ENCODE results near the gene PHF14.
A peak's percentile ranks its signal among the peaks of the same experiment; 100 is the strongest.
"Not testable (repeated sequence)": the region's sequence is repeated elsewhere in the genome, so short reads cannot be mapped to it uniquely, and the experiment has no call there.

PHF14 gene, protein sequence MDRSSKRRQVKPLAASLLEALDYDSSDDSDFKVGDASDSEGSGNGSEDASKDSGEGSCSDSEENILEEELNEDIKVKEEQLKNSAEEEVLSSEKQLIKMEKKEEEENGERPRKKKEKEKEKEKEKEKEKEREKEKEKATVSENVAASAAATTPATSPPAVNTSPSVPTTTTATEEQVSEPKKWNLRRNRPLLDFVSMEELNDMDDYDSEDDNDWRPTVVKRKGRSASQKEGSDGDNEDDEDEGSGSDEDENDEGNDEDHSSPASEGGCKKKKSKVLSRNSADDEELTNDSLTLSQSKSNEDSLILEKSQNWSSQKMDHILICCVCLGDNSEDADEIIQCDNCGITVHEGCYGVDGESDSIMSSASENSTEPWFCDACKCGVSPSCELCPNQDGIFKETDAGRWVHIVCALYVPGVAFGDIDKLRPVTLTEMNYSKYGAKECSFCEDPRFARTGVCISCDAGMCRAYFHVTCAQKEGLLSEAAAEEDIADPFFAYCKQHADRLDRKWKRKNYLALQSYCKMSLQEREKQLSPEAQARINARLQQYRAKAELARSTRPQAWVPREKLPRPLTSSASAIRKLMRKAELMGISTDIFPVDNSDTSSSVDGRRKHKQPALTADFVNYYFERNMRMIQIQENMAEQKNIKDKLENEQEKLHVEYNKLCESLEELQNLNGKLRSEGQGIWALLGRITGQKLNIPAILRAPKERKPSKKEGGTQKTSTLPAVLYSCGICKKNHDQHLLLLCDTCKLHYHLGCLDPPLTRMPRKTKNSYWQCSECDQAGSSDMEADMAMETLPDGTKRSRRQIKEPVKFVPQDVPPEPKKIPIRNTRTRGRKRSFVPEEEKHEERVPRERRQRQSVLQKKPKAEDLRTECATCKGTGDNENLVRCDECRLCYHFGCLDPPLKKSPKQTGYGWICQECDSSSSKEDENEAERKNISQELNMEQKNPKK

DNA sequence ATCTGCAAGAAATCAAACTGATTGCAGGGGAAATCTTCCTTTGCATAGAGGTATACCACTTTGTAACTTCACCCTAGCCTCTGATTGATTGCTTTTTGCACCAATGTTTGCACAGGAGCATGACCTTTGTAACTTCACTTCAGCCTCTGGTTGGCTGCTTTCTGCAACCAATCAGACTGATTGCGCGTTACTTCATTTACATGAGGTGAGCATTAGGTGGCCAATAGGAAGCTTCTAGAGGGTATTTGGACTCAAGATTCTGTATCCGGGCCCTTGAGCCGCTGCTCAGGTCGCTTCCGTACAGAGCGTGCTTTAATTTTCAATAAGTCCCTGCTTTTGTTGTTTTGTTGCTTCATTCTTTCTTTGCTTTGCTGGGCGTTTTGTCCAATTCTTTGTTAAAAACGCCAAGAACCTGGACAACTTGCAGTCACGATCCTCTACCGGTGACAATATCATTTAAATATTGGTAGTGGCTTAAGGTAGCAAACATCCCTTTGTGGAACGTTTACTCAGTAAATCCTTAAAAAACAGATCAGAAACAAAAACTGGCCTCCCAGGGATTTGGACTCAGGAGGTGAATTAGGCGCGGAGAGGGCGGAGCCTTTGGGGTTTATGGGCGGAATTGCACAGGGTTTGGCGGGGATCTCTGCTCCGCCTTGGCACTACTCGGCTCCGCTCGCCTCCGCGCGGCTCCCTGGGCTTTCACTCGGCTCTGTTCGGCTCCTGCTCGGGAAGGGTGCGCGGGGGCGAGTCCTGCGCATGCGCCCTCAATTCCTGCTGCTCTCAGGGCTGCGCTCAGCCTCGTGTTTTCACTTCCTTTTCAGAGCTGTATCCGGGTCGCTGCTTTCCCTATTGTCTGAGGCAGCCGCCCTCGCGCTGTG is at the start of gene PHF14:
Gene PHF14, plus strand, starts transcription at position 812 of the 881 bp plus-strand sequence. CDS start 452 bp downstream, outside the sequence.
- DNase-seq (ENCODE audit: low read depth, low spot score): peak; percentile 97
- no CpG with 5 or more reads among the region's 39 CpGs for WGBS (ENCODE audit: insufficient coverage, insufficient read length)
- Histone ChIP-seq H3K4me3 (ENCODE audit: low read length) (peak within 1 kb of the TSS; percentile 57; the same call in 1 of the 2 replicates), H3K4me1 (ENCODE audit: control insufficient read depth, insufficient read depth, low read length) (no peaks in the 10 kb centered on the region), H3K27me3 (ENCODE audit: control insufficient read depth, insufficient read depth, low read length) (no peaks in the 10 kb centered on the region), H3K36me3 (ENCODE audit: control insufficient read depth, insufficient read depth, low read length) (no peaks in the 10 kb centered on the region), H3K27ac (ENCODE audit: low read length) (no peak within 1 kb of the TSS), H3K9me3 (ENCODE audit: control insufficient read depth, insufficient read depth, low read length) (no peaks in the 10 kb centered on the region)

DNA sequence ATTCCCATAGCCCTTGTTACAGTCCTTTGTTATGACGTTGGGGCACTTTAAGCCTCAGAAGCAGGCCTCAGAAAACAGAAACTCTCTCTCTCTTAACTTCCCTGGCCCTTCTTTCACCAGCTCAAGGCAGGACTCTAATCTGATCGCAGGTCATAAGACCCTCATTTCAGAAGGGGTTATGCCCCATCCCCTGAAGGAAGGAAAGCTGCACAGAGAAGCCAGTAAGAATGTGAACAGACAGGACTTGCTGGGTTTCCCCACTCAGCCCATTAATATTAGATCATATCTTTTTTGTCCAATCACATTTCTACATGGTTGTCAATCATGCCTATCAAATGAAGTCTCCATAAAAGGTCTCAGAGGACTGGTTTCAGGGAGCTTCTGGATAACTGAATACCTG is 49.3 kb upstream of the PHF14 start:
- DNase-seq (ENCODE audit: low read depth, low spot score): no peak
- no peaks in the 10 kb centered on the region for H3K4me1 ChIP-seq (ENCODE audit: control insufficient read depth, insufficient read depth, low read length)
- H3K36me3 ChIP-seq (ENCODE audit: control insufficient read depth, insufficient read depth, low read length): no peaks in the 10 kb centered on the region
- no peak overlapping the region for H3K27ac ChIP-seq (ENCODE audit: low read length)
- WGBS (ENCODE audit: insufficient coverage, insufficient read length): no CpG with 5 or more reads among the region's 2 CpGs
- no peaks in the 10 kb centered on the region for H3K9me3 ChIP-seq (ENCODE audit: control insufficient read depth, insufficient read depth, low read length)
- no peak overlapping the region for H3K4me3 ChIP-seq (ENCODE audit: low read length)
- no peaks in the 10 kb centered on the region for H3K27me3 ChIP-seq (ENCODE audit: control insufficient read depth, insufficient read depth, low read length)

DNA sequence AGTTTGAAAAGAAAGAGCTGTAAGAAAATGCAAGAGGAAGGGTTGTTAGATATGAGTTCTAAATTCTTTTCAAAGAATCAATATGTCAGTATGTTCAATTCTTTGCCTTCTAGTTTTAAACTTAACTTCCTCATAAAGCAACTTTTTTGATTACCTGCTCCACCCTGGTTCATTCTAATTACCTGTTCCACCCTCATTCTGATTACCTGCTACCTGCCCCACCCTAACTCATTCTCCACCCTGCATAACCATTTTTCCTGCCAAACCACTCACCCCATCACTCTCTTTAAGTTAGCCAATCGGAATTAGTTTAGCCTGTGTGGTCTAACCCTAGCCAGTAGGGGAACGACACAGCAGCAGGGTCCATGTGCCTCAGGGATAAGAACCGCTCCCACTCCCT is 45.5 kb upstream of the PHF14 start:
- DNase-seq (ENCODE audit: low read depth, low spot score); H3K4me3 ChIP-seq (ENCODE audit: low read length); H3K9me3 ChIP-seq (ENCODE audit: control insufficient read depth, insufficient read depth, low read length); H3K27me3 ChIP-seq (ENCODE audit: control insufficient read depth, insufficient read depth, low read length); H3K4me1 ChIP-seq (ENCODE audit: control insufficient read depth, insufficient read depth, low read length); H3K27ac ChIP-seq (ENCODE audit: low read length); H3K36me3 ChIP-seq (ENCODE audit: control insufficient read depth, insufficient read depth, low read length): not testable (repeated sequence)
- WGBS (ENCODE audit: insufficient coverage, insufficient read length): no CpG with 5 or more reads among the region's 3 CpGs

DNA sequence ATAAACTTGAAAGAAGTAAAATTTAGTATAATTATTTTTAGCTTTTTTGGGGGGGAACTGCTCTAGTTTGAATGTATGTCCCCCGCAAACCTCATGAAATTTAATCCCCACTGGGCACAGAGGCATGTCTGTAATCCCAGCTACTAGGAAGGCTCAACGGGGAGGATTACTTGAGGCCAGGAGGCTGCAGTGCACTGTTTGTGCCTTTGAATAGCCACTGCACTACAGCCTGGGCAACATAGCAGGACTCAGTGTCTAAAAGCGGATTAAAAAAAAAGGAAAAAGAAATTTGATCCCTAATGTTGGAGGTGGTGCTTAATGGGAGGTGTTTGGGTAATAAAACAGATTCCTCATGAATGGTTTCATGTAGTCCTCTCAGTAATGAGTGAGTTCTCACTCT is 43.1 kb upstream of the PHF14 start:
- DNase-seq (ENCODE audit: low read depth, low spot score): no peak
- Histone ChIP-seq H3K27me3 (ENCODE audit: control insufficient read depth, insufficient read depth, low read length) (no peaks in the 10 kb centered on the region), H3K4me3 (ENCODE audit: low read length) (no peak overlapping the region), H3K36me3 (ENCODE audit: control insufficient read depth, insufficient read depth, low read length) (peaks cover 1% of the 10 kb centered on the region; the same call in 1 of the 2 replicates), H3K9me3 (ENCODE audit: control insufficient read depth, insufficient read depth, low read length) (no peaks in the 10 kb centered on the region), H3K4me1 (ENCODE audit: control insufficient read depth, insufficient read depth, low read length) (0 out of 2 replicates have a peak, but pooled peaks cover 1% of the 10 kb centered on the region), H3K27ac (ENCODE audit: low read length) (no peak overlapping the region)
- WGBS (ENCODE audit: insufficient coverage, insufficient read length): no CpG with 5 or more reads among the region's 3 CpGs

DNA sequence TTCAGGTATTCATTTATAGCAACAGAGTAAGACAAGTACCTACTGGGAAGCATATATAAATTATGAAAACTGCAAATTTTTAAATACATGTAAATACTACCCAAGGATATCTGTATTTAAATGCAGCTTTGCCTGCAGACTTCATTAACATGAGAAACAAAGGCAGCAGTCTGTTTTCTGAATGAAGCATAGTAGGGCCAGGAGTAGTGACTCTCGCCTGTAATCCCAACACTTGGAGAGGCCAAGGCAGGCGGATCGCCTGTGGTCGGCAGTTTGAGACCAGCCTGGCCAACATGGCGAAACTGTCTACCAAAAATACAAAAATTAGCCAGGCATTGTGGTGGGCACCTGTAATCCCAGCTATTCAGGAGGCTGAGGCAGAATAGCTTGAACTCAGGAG is 42.5 kb upstream of the PHF14 start:
- no peak for DNase-seq (ENCODE audit: low read depth, low spot score)
- H3K27me3 ChIP-seq (ENCODE audit: control insufficient read depth, insufficient read depth, low read length): no peaks in the 10 kb centered on the region
- no peak overlapping the region for H3K4me3 ChIP-seq (ENCODE audit: low read length)
- H3K27ac ChIP-seq (ENCODE audit: low read length): no peak overlapping the region
- WGBS (ENCODE audit: insufficient coverage, insufficient read length): no CpG with 5 or more reads among the region's 5 CpGs
- H3K9me3 ChIP-seq (ENCODE audit: control insufficient read depth, insufficient read depth, low read length): no peaks in the 10 kb centered on the region
- 0 out of 2 replicates have a peak, but pooled peaks cover 1% of the 10 kb centered on the region for H3K4me1 ChIP-seq (ENCODE audit: control insufficient read depth, insufficient read depth, low read length)
- H3K36me3 ChIP-seq (ENCODE audit: control insufficient read depth, insufficient read depth, low read length): peaks cover 4% of the 10 kb centered on the region; the same call in 1 of the 2 replicates

DNA sequence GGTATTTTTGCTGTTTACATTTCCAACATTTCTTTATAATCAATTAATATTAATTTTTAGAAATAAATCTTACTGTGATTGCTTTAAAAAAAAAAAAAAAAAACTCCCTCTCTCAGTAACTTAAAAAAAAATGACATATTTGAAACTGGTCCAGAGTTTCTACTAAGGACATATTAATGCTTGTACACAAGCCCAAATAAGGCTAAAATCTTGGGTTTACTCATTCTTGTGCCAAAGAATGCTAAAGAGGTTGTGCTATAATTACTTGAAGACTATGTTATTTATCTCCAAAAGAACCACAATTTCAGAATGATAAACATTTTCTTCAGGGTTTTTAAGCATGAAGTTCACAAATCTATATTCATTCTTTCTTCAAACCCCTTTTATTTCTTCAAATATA is 39.4 kb upstream of the PHF14 start:
- Histone ChIP-seq H3K9me3 (ENCODE audit: control insufficient read depth, insufficient read depth, low read length) (no peaks in the 10 kb centered on the region), H3K27ac (ENCODE audit: low read length) (no peak overlapping the region), H3K36me3 (ENCODE audit: control insufficient read depth, insufficient read depth, low read length) (peaks cover 12% of the 10 kb centered on the region), H3K4me1 (ENCODE audit: control insufficient read depth, insufficient read depth, low read length) (0 out of 2 replicates have a peak, but pooled peaks cover 1% of the 10 kb centered on the region), H3K4me3 (ENCODE audit: low read length) (no peak overlapping the region), H3K27me3 (ENCODE audit: control insufficient read depth, insufficient read depth, low read length) (no peaks in the 10 kb centered on the region)
- DNase-seq (ENCODE audit: low read depth, low spot score): no peak

DNA sequence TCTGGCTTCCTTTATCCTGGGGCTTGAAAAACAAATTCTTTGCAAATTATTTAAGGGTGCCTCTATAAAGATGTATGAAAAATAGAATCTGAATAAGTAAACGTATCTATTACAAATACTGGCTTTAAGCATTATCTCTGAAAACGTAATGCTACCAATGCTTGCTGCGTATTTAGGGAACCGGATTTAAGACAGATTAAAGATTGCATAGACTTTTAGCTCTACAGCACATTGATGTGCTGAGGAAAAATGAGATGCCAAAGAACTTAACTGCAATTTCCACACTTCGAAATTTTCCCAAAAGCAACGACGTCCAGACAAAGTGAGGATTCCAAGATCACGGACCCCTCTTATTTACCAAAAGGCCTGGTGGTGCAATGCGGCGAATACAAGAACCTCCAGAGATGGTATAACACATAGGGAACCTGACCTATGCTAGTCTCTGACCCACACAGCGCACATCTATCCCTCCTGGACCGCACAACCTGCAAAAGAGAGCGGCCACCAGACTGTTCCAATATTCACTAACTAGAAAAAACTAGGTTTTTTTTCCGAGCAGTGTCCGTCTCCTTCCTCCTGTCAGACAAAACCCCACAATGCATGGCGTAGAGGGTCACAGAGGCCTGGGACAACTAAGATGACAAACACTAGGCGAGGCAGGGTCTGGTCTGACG is 34.3 kb upstream of the PHF14 start:
- peak overlapping the region; percentile 71 for H3K4me3 ChIP-seq (ENCODE audit: low read length)
- DNase-seq (ENCODE audit: low read depth, low spot score): no peak
- H3K4me1 ChIP-seq (ENCODE audit: control insufficient read depth, insufficient read depth, low read length): no peaks in the 10 kb centered on the region
- H3K36me3 ChIP-seq (ENCODE audit: control insufficient read depth, insufficient read depth, low read length): peaks cover 12% of the 10 kb centered on the region
- no CpG with 5 or more reads among the region's 18 CpGs for WGBS (ENCODE audit: insufficient coverage, insufficient read length)
- H3K27me3 ChIP-seq (ENCODE audit: control insufficient read depth, insufficient read depth, low read length): no peaks in the 10 kb centered on the region
- no peak overlapping the region for H3K27ac ChIP-seq (ENCODE audit: low read length)
- no peaks in the 10 kb centered on the region for H3K9me3 ChIP-seq (ENCODE audit: control insufficient read depth, insufficient read depth, low read length)

DNA sequence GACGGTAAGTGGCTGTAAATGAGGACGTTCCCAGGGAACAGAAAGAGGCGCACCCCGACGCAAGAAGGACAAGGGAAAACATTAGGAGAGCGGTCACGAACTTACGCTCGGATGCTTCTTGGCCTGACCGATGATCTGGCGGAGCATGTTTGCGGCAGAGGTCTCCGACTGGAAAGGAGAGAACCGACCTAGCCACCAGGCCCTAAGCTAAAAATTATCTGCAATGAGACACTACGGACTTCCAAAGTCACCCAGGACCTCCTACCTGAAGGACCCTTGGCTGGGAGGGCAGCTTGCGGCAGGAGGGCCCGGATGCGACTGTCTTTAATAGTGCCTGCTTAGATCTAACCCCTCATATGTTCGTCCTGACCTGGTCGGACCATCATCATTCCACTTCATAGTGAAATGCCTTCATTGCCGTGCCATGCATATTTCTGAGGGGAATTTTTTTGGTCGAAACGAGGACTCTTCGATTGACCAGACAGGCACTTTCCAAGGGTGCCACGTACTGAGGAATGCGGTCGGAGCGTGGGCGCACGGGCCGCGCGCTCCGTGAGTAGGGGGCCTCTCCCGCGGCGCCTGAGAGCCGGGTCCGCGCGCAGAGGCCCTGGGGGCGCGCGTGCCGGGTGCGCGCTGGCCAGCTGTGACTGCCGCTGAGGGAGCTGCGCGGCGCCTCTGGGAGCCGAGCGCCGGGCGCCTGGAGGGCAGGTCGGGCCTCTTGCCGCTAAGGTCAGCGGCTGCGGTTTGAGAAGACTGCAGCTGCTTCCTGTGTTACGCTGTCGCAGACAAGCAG is 33.6 kb upstream of the PHF14 start:
- DNase-seq (ENCODE audit: low read depth, low spot score): peak; percentile 71
- Histone ChIP-seq H3K27me3 (ENCODE audit: control insufficient read depth, insufficient read depth, low read length) (no peaks in the 10 kb centered on the region), H3K36me3 (ENCODE audit: control insufficient read depth, insufficient read depth, low read length) (peaks cover 12% of the 10 kb centered on the region), H3K9me3 (ENCODE audit: control insufficient read depth, insufficient read depth, low read length) (no peaks in the 10 kb centered on the region), H3K27ac (ENCODE audit: low read length) (no peak overlapping the region), H3K4me3 (ENCODE audit: low read length) (peak overlapping the region; percentile 71), H3K4me1 (ENCODE audit: control insufficient read depth, insufficient read depth, low read length) (no peaks in the 10 kb centered on the region)
- no CpG with 5 or more reads among the region's 61 CpGs for WGBS (ENCODE audit: insufficient coverage, insufficient read length)

DNA sequence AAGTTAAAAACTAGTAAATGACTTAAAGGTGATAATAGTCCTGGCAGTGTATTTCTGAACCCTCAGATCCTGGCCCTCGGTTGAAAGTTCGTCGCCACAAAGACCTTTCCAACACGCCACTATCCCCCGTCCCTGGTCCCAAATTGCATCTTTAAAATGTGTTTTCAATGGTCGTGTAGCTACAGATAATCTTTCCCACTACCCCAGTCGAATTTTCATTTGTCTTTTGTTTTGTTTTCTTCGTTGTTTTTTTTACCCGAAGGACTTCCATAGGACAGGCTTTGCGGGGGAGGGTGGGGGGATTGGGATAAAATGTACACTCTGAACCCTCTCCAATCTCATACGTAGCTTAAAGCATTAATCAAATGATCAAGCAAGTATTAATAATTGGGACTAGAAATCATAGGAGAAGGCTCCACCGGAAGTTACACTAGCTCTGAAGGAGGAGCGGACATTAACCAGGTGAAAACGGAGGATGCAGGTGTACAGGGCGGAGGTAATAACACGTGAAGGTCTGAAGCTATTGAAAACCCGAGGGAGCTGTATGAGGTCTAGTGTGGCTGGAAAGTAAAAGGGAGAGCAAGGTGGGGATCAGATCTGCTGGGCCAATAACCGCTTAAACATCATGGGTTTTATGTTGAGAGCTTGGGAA is 32.8 kb upstream of the PHF14 start:
- H3K4me1 ChIP-seq (ENCODE audit: control insufficient read depth, insufficient read depth, low read length): no peaks in the 10 kb centered on the region
- no CpG with 5 or more reads among the region's 18 CpGs for WGBS (ENCODE audit: insufficient coverage, insufficient read length)
- H3K9me3 ChIP-seq (ENCODE audit: control insufficient read depth, insufficient read depth, low read length): no peaks in the 10 kb centered on the region
- no peak for DNase-seq (ENCODE audit: low read depth, low spot score)
- peaks cover 8% of the 10 kb centered on the region for H3K36me3 ChIP-seq (ENCODE audit: control insufficient read depth, insufficient read depth, low read length)
- peak overlapping the region; percentile 71; the same call in 1 of the 2 replicates for H3K4me3 ChIP-seq (ENCODE audit: low read length)
- H3K27ac ChIP-seq (ENCODE audit: low read length): no peak overlapping the region
- H3K27me3 ChIP-seq (ENCODE audit: control insufficient read depth, insufficient read depth, low read length): no peaks in the 10 kb centered on the region
